Rectal smooth muscle tissue (tissue), 1 donor: ENCODE results near the gene FOXA3.

ENCODE experiments used
- H3K27ac ChIP-seq: one replicate; pipeline ENCODE4 v1.7.0; 2013; ENCODE audit warnings: low read depth, low read length, inconsistent platforms
- H3K27me3 ChIP-seq: one replicate; pipeline ENCODE4 v1.7.0; 2013; ENCODE audit warnings: low read length; ENCODE audit not compliant: control insufficient read depth, insufficient read depth
- H3K36me3 ChIP-seq: one replicate; pipeline ENCODE4 v1.7.0; 2013; ENCODE audit warnings: low read length; ENCODE audit not compliant: control insufficient read depth, insufficient read depth
- H3K4me1 ChIP-seq: one replicate; pipeline ENCODE4 v1.7.0; 2013; ENCODE audit warnings: low read length; ENCODE audit not compliant: control insufficient read depth, insufficient read depth
- H3K4me3 ChIP-seq: one replicate; pipeline ENCODE4 v1.7.0; 2013; ENCODE audit warnings: low read length
- H3K9ac ChIP-seq: one replicate; pipeline ENCODE4 v1.7.0; 2013; ENCODE audit warnings: low read length

FOXA3 gene

DNA sequence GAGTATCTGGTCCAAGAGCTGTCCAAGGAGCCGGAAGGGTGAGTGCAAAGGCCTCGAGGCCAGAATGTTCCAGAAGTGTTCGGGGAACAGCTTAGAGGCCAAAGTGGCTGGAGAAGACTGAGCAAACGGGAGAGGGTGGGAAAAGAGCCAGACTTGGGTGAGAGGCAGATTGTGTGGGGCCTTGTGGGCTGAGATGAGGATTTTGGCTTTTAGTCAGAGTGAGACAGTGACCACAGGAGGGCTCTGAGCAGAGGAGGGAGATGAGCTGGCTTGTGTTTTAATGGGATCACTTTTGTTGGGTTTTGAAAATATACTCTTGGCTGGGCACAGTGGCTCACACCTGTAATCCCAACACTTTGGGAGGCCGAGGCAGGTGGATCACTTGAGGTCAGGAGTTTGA lies 44.8 kb downstream of the FOXA3 start:
- Histone ChIP-seq H3K27me3 (no peaks in the 10 kb centered on the region), H3K27ac (no peak overlapping the region), H3K4me1 (no peaks in the 10 kb centered on the region), H3K9ac (no peak overlapping the region), H3K36me3 (no peaks in the 10 kb centered on the region), H3K4me3 (no peak overlapping the region)

DNA sequence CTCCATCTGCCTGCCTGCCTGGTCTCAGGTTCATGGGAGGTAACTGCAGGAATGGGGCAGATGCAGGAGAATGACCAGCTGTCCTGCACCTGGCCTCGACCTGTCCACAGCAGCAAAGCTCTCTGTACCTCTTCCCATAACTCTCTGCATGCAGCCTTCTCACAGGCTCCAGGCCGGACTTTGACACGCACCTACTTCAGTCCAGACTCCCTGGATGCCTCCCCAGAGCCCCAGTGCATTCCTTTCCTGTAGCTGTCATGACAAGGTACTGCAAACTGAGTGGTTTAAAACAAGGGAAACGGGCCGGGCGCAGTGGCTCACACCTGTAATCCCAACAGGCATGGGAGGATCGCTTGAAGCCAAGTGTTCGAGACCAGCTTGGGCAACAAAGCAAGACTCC lies 47.2 kb downstream of the FOXA3 start:
- Histone ChIP-seq H3K27ac (no peak overlapping the region), H3K36me3 (no peaks in the 10 kb centered on the region), H3K4me1 (no peaks in the 10 kb centered on the region), H3K4me3 (no peak overlapping the region), H3K9ac (no peak overlapping the region), H3K27me3 (no peaks in the 10 kb centered on the region)

GRCh38 chr19:45913874-45914830 lies 50.0 kb downstream of the FOXA3 start, which contains the start of gene NANOS2:
TSS of gene NANOS2 (minus strand) at chr19:45914778. CDS start at chr19:45914693, 85 bp downstream.
- Histone ChIP-seq H3K36me3 (no peaks in the 10 kb centered on the region), H3K9ac (no peak within 1 kb of the TSS), H3K4me1 (no peaks in the 10 kb centered on the region), H3K27ac (no peak within 1 kb of the TSS), H3K27me3 (no peaks in the 10 kb centered on the region), H3K4me3 (no peak within 1 kb of the TSS)

- Histone ChIP-seq H3K27ac (no peak overlapping the region), H3K9ac (no peak overlapping the region), H3K36me3 (no peaks in the 10 kb centered on the region), H3K27me3 (peaks cover 4% of the 10 kb centered on the region), H3K4me3 (no peak overlapping the region), H3K4me1 (no peaks in the 10 kb centered on the region)
Observed at GRCh38 chr19:45917421-45918091, 53.4 kb downstream of the FOXA3 start.

- Histone ChIP-seq H3K27ac (no peak overlapping the region), H3K9ac (no peak overlapping the region), H3K4me1 (no peaks in the 10 kb centered on the region), H3K4me3 (no peak overlapping the region), H3K27me3 (peaks cover 4% of the 10 kb centered on the region), H3K36me3 (no peaks in the 10 kb centered on the region)
Observed at GRCh38 chr19:45918721-45919120, 54.6 kb downstream of the FOXA3 start.

GRCh38 chr19:45919678-45920077 lies 55.6 kb downstream of the FOXA3 start:
- peaks cover 4% of the 10 kb centered on the region for H3K27me3 ChIP-seq
- H3K9ac ChIP-seq = no peak overlapping the region
- no peak overlapping the region for H3K4me3 ChIP-seq
- H3K27ac ChIP-seq = no peak overlapping the region
- H3K36me3 ChIP-seq = no peaks in the 10 kb centered on the region
- H3K4me1 ChIP-seq = no peaks in the 10 kb centered on the region

DNA sequence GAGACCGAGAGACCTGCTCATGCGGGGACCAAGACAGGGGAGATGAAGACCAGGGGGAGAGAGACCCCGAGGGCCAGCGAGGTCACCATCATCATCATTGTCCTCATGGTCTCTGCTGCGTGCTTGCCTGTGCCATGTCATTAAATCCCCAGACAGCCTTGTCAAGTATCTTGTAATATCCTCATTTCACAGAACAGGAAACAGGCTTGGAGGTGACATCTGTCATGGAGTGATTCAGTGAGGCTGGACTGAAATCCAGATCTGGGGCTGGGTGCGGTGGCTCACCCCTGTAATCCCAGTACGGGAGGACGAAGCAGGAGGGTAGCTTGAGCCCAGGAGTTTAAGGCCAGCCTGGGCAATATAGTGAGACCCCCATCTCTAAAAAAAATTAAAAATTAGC lies 56.3 kb downstream of the FOXA3 start:
- H3K27me3 ChIP-seq = peaks cover 4% of the 10 kb centered on the region
- no peaks in the 10 kb centered on the region for H3K36me3 ChIP-seq
- no peak overlapping the region for H3K4me3 ChIP-seq
- H3K4me1 ChIP-seq = no peaks in the 10 kb centered on the region
- H3K27ac ChIP-seq = no peak overlapping the region
- no peak overlapping the region for H3K9ac ChIP-seq

DNA sequence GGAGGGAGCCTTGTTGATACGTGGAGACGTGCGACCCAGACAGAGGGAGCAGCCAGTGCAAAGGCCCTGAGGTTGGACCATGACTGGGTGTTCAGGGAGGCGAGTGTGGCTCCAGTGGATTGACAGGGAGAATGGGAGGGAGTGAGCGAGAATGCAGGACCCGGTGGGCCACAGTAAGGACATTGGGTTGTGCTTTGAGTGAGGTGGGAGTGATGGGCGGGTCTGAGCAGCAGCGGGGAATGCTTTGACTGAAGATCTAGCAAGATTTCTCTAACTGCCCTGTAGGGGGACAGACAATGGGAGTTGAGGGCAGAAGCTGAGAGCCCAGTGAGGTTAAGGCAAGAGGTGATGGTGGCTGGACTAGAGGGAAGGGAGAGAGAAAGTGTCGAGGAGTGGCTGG lies 58.2 kb downstream of the FOXA3 start:
- Histone ChIP-seq H3K36me3 (no peaks in the 10 kb centered on the region), H3K27me3 (peaks cover 4% of the 10 kb centered on the region), H3K9ac (no peak overlapping the region), H3K4me3 (no peak overlapping the region), H3K4me1 (no peaks in the 10 kb centered on the region), H3K27ac (no peak overlapping the region)
